HEK293 (cell line): ENCODE data around the gene WTIP.

Source experiments
- CTCF ChIA-PET: fragments of 350-600 bp; formaldehyde crosslinking; extraction: SDS; loops from one replicate; lab custom pipeline; 2021; ENCODE audit warnings: antibody characterized with exemption; lab: Yijun Ruan, JAX
- POLR2A ChIA-PET: fragments of 300-600 bp; formaldehyde crosslinking; extraction: SDS; loops from one replicate; lab custom pipeline; 2020; ENCODE audit warnings: antibody characterized with exemption, inconsistent platforms; lab: Yijun Ruan, JAX
- H3K27ac ChIP-seq: fragments of 200-500 bp; sonication (Bioruptor generic); 2 replicates; pipeline ENCODE4 v1.5.1; 2014; ENCODE audit warnings: low read depth, low read length, control low read depth, inconsistent platforms; ENCODE audit errors: extremely low read depth
- H3K36me3 ChIP-seq, 2 experiments: fragments of 200-500 bp in 1 of 2; sonication (Bioruptor generic) in 1 of 2; 1 replicate in 1 of 2; 2 replicates in 1 of 2; pipeline ENCODE4 v1.5.1; 2014 to 2017; ENCODE audit warnings: inconsistent platforms in 2 of 2, low read length in 2 of 2; ENCODE audit not compliant: control insufficient read depth in 2 of 2, insufficient read depth in 1 of 2
- H3K4me1 ChIP-seq: fragments of 200-500 bp; sonication (Bioruptor generic); 2 replicates; pipeline ENCODE4 v1.5.1; 2014; ENCODE audit warnings: mild to moderate bottlenecking, low read length, inconsistent platforms; ENCODE audit not compliant: control insufficient read depth, insufficient read depth
- H3K4me3 ChIP-seq: 2 replicates; pipeline ENCODE4 v1.5.1; 2011; ENCODE audit warnings: low read depth, mild to moderate bottlenecking, control low read depth, low read length, moderate library complexity
- H3K9me3 ChIP-seq: fragments of 200-500 bp; sonication (Bioruptor generic); 2 replicates; pipeline ENCODE4 v1.5.1; 2014; ENCODE audit warnings: low read depth, low read length, inconsistent platforms; ENCODE audit not compliant: control insufficient read depth, insufficient read depth
- GLIS2 ChIP-seq: fragments of 450-650 bp; formaldehyde crosslinking; IDR thresholded peaks from 2 replicates; pipeline ENCODE4 v1.5.1; 2016; ENCODE audit warnings: missing biosample characterization, missing genetic modification characterization
- MZF1 ChIP-seq: fragments of 450-650 bp; formaldehyde crosslinking; IDR thresholded peaks from 2 replicates; pipeline ENCODE4 v1.5.1; 2017; ENCODE audit warnings: missing biosample characterization, missing genetic modification characterization, borderline replicate concordance
- OSR2 ChIP-seq: fragments of 450-650 bp; formaldehyde crosslinking; IDR thresholded peaks from 2 replicates; pipeline ENCODE4 v1.5.1; 2016; ENCODE audit warnings: missing biosample characterization, missing genetic modification characterization
- SP7 ChIP-seq: fragments of 450-650 bp; formaldehyde crosslinking; IDR thresholded peaks from 2 replicates; pipeline ENCODE4 v1.5.1; 2016; ENCODE audit warnings: missing biosample characterization, missing genetic modification characterization
- ZBTB20 ChIP-seq: fragments of 450-650 bp; formaldehyde crosslinking; IDR thresholded peaks from 2 replicates; pipeline ENCODE4 v1.5.1; 2016; ENCODE audit warnings: missing biosample characterization, missing genetic modification characterization
- ZBTB48 ChIP-seq: fragments of 450-650 bp; formaldehyde crosslinking; IDR thresholded peaks from 2 replicates; pipeline ENCODE4 v1.5.1; 2016; ENCODE audit warnings: missing biosample characterization, missing genetic modification characterization
- ZBTB7A ChIP-seq: fragments of 450-650 bp; formaldehyde crosslinking; IDR thresholded peaks from 2 replicates; pipeline ENCODE4 v1.5.1; 2016; ENCODE audit warnings: low read depth, missing biosample characterization, missing genetic modification characterization
- ZEB2 ChIP-seq: fragments of 450-650 bp; formaldehyde crosslinking; IDR thresholded peaks from 2 replicates; pipeline ENCODE4 v1.5.1; 2016; ENCODE audit warnings: missing biosample characterization, missing genetic modification characterization
- ZFHX2 ChIP-seq: fragments of 450-650 bp; formaldehyde crosslinking; conservative IDR thresholded peaks from 2 replicates; pipeline ENCODE4 v1.5.1; 2016; ENCODE audit warnings: missing biosample characterization, missing genetic modification characterization
- ZIC2 ChIP-seq: fragments of 450-650 bp; formaldehyde crosslinking; IDR thresholded peaks from 2 replicates; pipeline ENCODE4 v1.5.1; 2016; ENCODE audit warnings: missing biosample characterization, missing genetic modification characterization
- ZNF366 ChIP-seq: fragments of 450-650 bp; formaldehyde crosslinking; conservative IDR thresholded peaks from 2 replicates; pipeline ENCODE4 v1.5.1; 2016; ENCODE audit warnings: missing biosample characterization, missing genetic modification characterization
- ZNF660 ChIP-seq: fragments of 450-650 bp; IDR thresholded peaks from 2 replicates; pipeline ENCODE4 v1.5.1; 2018; ENCODE audit warnings: missing biosample characterization, mild to moderate bottlenecking, missing genetic modification characterization
- ZNF677 ChIP-seq: fragments of 450-650 bp; IDR thresholded peaks from 2 replicates; pipeline ENCODE4 v1.5.0; 2018; ENCODE audit warnings: missing biosample characterization, mild to moderate bottlenecking, missing genetic modification characterization, moderate library complexity
- ZNF701 ChIP-seq: fragments of 450-650 bp; formaldehyde crosslinking; IDR thresholded peaks from 2 replicates; pipeline ENCODE4 v1.5.1; 2016; ENCODE audit warnings: missing biosample characterization, missing genetic modification characterization
- TF ChIP-seq, protein P1 (sequence below): fragments of 450-650 bp; formaldehyde crosslinking; IDR thresholded peaks from 2 replicates; pipeline ENCODE4 v1.5.1; 2016; ENCODE audit warnings: missing biosample characterization, missing genetic modification characterization
- TF ChIP-seq, protein P2 (sequence below): fragments of 450-650 bp; formaldehyde crosslinking; IDR thresholded peaks from 2 replicates; pipeline ENCODE4 v1.5.1; 2016; ENCODE audit warnings: missing biosample characterization, missing genetic modification characterization
- TF ChIP-seq, protein P3 (sequence below): fragments of 450-650 bp; formaldehyde crosslinking; IDR thresholded peaks from 2 replicates; pipeline ENCODE4 v1.5.1; 2016; ENCODE audit warnings: missing biosample characterization, missing genetic modification characterization, borderline replicate concordance
- TF ChIP-seq, protein P4 (sequence below): fragments of 450-650 bp; formaldehyde crosslinking; IDR thresholded peaks from 2 replicates; pipeline ENCODE4 v1.5.1; 2017; ENCODE audit warnings: missing biosample characterization, missing genetic modification characterization

WTIP gene

DNA sequence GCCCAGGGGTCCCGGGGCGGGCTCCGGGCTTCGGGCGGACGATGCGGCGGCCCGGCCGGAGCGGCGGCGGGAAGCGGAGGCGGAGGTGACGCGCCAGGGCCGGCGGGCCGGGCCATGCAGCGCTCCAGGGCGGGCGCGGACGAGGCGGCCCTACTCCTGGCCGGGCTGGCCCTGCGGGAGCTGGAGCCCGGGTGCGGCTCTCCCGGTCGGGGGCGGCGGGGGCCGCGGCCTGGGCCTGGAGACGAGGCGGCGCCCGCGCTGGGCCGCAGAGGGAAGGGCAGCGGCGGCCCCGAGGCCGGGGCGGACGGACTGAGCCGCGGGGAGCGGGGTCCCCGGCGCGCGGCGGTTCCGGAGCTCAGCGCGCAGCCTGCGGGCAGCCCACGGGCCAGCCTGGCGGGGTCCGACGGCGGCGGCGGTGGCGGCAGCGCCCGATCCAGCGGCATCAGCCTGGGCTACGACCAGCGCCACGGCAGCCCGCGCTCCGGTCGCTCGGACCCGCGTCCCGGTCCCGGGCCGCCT lies 362 bp downstream of the WTIP start:
- POLR2A ChIA-PET: interaction anchor here (1.5 to 2.1 kb wide), 2 partner anchors 54 to 117 kb away, joined by 4 to 6 read pairs; partner anchors contain the start of genes GPI and UBA2
- H3K27ac ChIP-seq: peak overlapping the region; percentile 82; the same call in 1 of the 2 replicates
- H3K9me3 ChIP-seq: no peaks in the 10 kb centered on the region
- TF ChIP-seq ZNF701: no peak
- peak; percentile 47; the same call in 1 of the 2 replicates for TF ChIP-seq ZNF677 (tag by site-specific recombination)
- peaks cover 10% of the 10 kb centered on the region; the same call in 1 of the 2 replicates for H3K4me1 ChIP-seq
- CTCF ChIA-PET: interaction anchor here (0.5 to 2.0 kb wide), 5 partner anchors 11 to 139 kb away, joined by 3 to 10 read pairs (median 4); no protein-coding TSS in a partner anchor
- peak overlapping the region; percentile 48 for H3K4me3 ChIP-seq
- H3K36me3 ChIP-seq: no peaks in the 10 kb centered on the region; a peak in 1 of 3 replicates

DNA sequence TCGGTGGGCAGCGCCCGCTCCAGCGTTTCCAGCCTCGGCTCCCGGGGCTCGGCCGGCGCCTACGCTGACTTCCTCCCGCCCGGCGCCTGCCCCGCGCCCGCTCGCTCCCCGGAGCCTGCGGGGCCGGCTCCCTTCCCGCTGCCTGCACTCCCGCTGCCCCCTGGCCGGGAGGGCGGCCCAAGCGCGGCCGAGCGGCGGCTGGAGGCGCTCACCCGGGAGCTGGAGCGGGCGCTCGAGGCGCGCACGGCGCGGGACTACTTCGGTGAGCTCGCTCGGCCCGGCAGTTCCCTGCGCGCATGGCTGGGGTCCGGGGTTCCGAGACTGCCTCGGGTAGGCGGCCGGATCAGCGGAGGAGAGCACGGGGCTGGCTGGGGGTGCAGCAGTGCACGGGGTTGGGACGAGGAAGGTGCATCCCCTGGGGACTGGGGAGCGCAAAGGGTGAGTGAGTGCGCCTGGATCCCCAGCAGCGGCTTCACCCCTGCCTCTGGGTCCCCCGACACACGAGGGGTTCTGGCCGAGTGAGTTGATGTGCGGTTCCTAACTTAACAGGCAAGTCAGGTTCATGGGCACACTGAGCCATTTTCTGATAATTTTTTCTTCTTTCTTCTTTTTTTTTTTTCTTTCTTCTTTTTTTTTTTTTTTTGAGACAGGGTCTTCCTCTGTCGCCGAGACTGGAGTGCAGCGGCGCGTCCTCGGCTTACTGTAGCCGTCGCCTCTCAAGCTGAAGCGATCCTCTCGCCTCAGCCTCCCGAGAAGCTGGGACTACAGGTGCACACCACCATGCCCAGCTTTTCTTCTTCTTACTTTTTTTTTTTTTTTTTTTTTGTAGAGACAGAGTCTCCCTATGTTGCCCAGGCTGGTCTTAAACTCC lies 1.1 kb downstream of the WTIP start:
- H3K27ac ChIP-seq: peak overlapping the region; percentile 82; the same call in 1 of the 2 replicates
- peaks cover 10% of the 10 kb centered on the region; the same call in 1 of the 2 replicates for H3K4me1 ChIP-seq
- no peaks in the 10 kb centered on the region; a peak in 1 of 3 replicates for H3K36me3 ChIP-seq
- CTCF ChIA-PET: interaction anchor here (0.5 to 2.0 kb wide), 6 partner anchors 11 to 284 kb away, joined by 3 to 10 read pairs (median 4); no protein-coding TSS in a partner anchor
- peak overlapping the region; percentile 48 for H3K4me3 ChIP-seq
- H3K9me3 ChIP-seq: no peaks in the 10 kb centered on the region
- POLR2A ChIA-PET: interaction anchor here (0.6 to 2.1 kb wide), 4 partner anchors 11 to 118 kb away, joined by 4 to 8 read pairs (median 5); partner anchors contain the start of genes GPI and UBA2
- TF ChIP-seq OSR2 (no peak), ZNF366 (tag by site-specific recombination) (peak; percentile 51; the same call in 1 of the 2 replicates), ZBTB7A (peak; percentile 56; the same call in 1 of the 2 replicates), ZIC2 (tag by site-specific recombination) (0 out of 2 replicates have a peak, but pooled peaks have one; percentile 16), ZBTB20 (tag by site-specific recombination) (peak; percentile 99), MZF1 (tag by site-specific recombination) (peak; percentile 83; the same call in 1 of the 2 replicates), ZNF660 (tag by site-specific recombination) (no peak; the same call in 1 of the 2 replicates), ZEB2 (tag by site-specific recombination) (peak; percentile 77), SP7 (peak; percentile 15; the same call in 1 of the 2 replicates), GLIS2 (peak; percentile 82), ZBTB48 (tag by site-specific recombination) (peak; percentile 84), ZFHX2 (peak; percentile 22; the same call in 1 of the 2 replicates)
- TF ChIP-seq, protein P1, sequence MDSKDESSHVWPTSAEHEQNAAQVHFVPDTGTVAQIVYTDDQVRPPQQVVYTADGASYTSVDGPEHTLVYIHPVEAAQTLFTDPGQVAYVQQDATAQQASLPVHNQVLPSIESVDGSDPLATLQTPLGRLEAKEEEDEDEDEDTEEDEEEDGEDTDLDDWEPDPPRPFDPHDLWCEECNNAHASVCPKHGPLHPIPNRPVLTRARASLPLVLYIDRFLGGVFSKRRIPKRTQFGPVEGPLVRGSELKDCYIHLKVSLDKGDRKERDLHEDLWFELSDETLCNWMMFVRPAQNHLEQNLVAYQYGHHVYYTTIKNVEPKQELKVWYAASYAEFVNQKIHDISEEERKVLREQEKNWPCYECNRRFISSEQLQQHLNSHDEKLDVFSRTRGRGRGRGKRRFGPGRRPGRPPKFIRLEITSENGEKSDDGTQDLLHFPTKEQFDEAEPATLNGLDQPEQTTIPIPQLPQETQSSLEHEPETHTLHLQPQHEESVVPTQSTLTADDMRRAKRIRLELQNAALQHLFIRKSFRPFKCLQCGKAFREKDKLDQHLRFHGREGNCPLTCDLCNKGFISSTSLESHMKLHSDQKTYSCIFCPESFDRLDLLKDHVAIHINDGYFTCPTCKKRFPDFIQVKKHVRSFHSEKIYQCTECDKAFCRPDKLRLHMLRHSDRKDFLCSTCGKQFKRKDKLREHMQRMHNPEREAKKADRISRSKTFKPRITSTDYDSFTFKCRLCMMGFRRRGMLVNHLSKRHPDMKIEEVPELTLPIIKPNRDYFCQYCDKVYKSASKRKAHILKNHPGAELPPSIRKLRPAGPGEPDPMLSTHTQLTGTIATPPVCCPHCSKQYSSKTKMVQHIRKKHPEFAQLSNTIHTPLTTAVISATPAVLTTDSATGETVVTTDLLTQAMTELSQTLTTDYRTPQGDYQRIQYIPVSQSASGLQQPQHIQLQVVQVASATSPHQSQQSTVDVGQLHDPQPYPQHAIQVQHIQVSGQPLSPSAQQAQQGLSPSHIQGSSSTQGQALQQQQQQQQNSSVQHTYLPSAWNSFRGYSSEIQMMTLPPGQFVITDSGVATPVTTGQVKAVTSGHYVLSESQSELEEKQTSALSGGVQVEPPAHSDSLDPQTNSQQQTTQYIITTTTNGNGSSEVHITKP (tag by site-specific recombination): peak; percentile 38; the same call in 1 of the 2 replicates
- TF ChIP-seq, protein P2, sequence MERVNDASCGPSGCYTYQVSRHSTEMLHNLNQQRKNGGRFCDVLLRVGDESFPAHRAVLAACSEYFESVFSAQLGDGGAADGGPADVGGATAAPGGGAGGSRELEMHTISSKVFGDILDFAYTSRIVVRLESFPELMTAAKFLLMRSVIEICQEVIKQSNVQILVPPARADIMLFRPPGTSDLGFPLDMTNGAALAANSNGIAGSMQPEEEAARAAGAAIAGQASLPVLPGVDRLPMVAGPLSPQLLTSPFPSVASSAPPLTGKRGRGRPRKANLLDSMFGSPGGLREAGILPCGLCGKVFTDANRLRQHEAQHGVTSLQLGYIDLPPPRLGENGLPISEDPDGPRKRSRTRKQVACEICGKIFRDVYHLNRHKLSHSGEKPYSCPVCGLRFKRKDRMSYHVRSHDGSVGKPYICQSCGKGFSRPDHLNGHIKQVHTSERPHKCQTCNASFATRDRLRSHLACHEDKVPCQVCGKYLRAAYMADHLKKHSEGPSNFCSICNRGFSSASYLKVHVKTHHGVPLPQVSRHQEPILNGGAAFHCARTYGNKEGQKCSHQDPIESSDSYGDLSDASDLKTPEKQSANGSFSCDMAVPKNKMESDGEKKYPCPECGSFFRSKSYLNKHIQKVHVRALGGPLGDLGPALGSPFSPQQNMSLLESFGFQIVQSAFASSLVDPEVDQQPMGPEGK: peak; percentile 66
- TF ChIP-seq, protein P3, sequence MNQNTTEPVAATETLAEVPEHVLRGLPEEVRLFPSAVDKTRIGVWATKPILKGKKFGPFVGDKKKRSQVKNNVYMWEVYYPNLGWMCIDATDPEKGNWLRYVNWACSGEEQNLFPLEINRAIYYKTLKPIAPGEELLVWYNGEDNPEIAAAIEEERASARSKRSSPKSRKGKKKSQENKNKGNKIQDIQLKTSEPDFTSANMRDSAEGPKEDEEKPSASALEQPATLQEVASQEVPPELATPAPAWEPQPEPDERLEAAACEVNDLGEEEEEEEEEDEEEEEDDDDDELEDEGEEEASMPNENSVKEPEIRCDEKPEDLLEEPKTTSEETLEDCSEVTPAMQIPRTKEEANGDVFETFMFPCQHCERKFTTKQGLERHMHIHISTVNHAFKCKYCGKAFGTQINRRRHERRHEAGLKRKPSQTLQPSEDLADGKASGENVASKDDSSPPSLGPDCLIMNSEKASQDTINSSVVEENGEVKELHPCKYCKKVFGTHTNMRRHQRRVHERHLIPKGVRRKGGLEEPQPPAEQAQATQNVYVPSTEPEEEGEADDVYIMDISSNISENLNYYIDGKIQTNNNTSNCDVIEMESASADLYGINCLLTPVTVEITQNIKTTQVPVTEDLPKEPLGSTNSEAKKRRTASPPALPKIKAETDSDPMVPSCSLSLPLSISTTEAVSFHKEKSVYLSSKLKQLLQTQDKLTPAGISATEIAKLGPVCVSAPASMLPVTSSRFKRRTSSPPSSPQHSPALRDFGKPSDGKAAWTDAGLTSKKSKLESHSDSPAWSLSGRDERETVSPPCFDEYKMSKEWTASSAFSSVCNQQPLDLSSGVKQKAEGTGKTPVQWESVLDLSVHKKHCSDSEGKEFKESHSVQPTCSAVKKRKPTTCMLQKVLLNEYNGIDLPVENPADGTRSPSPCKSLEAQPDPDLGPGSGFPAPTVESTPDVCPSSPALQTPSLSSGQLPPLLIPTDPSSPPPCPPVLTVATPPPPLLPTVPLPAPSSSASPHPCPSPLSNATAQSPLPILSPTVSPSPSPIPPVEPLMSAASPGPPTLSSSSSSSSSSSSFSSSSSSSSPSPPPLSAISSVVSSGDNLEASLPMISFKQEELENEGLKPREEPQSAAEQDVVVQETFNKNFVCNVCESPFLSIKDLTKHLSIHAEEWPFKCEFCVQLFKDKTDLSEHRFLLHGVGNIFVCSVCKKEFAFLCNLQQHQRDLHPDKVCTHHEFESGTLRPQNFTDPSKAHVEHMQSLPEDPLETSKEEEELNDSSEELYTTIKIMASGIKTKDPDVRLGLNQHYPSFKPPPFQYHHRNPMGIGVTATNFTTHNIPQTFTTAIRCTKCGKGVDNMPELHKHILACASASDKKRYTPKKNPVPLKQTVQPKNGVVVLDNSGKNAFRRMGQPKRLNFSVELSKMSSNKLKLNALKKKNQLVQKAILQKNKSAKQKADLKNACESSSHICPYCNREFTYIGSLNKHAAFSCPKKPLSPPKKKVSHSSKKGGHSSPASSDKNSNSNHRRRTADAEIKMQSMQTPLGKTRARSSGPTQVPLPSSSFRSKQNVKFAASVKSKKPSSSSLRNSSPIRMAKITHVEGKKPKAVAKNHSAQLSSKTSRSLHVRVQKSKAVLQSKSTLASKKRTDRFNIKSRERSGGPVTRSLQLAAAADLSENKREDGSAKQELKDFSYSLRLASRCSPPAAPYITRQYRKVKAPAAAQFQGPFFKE (tag by site-specific recombination): no peak
- TF ChIP-seq, protein P4, sequence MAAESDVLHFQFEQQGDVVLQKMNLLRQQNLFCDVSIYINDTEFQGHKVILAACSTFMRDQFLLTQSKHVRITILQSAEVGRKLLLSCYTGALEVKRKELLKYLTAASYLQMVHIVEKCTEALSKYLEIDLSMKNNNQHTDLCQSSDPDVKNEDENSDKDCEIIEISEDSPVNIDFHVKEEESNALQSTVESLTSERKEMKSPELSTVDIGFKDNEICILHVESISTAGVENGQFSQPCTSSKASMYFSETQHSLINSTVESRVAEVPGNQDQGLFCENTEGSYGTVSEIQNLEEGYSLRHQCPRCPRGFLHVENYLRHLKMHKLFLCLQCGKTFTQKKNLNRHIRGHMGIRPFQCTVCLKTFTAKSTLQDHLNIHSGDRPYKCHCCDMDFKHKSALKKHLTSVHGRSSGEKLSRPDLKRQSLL (tag by site-specific recombination): peak; percentile 94
